ENCODE data around the gene IQCH.
"Not testable (repeated sequence)": the region's sequence is repeated elsewhere in the genome, so short reads cannot be mapped to it uniquely, and the experiment has no call there.

Gene IQCH

DNA sequence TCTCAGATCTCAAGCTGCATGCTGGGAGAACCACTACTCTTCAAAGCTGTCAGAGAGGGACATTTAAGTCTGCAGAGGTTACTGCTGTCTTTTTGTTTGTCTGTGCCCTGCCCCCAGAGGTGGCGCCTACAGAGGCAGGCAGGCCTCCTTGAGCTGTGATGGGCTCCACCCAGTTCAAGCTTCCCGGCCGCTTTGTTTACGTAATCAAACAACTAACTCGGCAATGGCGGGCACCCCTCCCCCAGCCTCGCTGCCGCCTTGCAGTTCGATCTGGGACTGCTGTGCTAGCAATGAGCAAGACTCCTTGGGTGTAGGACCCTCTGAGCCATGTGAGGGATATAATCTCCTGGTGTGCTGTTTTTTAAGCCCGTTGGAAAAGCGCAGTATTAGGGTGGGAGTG, 199.1 kb downstream of the IQCH start:
- DNase-seq (ENCODE audit: low read depth): not testable (repeated sequence)

DNA sequence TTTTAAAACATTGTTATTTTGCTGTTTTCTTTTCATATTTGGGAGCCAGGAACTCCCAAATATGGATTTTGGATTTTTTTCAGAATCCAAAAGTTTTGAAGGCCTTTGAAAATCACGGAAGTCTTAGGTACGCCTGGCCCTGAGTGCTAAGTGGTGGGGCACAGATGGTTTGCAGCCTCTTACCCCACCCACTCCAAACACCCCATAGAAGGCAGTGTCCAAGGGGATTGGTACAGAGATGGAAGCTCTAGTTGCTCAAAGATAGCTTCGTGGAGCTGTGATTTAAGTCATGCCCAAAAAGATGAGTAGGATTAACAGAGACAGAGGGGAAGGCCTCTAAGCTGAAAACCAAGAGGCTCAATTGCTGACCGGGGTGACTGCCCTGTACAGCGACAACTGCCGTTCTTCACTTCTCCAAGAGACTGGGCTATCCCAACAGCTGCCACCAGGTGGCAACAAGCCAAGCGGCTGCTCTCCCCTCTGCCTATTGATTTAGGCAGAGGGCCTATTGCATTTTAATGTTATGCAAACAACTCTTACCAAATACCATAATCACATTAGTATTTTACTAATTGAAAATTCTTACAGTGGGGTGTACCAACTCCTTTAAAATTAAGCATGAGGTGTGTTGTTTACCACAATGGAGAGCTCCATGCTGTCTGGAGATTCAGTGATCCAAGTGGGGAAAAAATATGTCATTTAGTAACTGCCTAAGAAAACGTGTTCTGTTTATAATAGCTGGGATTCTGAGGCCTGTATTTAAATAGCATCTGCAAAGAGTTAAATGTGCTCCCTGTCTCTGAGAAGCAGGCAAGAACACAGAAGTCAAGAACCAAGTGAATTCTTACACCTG, 202.3 kb downstream of the IQCH start:
- no peak for DNase-seq (ENCODE audit: low read depth)

- DNase-seq (ENCODE audit: low read depth): no peak
Measured at GRCh38 chr15:67458331-67459029, 203.9 kb downstream of the IQCH start.

DNA sequence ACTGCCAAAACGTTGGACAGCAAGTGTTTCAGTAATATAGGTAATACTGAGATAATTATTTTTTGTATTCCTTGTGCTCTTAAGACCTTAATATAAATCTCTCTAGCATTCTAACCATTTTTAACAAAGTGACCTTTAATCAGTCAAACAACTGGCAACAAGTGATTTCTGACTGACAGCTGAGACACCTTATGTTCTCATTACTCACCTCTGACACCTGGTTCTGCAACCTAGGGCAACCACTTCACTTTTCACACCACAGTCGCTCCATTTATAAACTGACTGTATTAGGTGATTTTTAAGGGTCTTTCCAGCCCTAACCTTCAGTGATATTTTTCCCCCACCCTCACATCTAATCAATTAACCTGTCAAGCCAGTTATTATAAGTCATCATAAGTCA, 205.9 kb downstream of the IQCH start:
- DNase-seq (ENCODE audit: low read depth): no peak

DNA sequence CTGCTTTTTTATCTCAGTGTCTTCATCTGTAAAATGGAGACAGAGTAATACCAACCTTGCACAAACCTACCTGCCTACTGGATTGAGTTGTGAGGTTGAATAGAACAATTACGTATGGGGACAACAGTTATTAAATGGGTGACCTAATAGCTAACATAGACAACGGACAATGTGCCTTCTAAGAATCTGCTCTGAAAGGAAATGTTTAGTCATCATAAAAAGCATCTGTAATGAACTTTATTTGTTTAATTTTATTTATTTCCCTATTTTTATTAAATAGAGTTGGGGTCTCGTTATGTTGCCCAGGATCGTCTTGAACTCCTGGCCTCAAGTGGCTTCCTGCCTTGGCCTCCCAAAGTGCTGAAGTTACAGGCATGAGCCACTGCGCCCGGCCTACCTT, 207.1 kb downstream of the IQCH start:
- no peak for DNase-seq (ENCODE audit: low read depth)

GRCh38 chr15:67462875-67463274, 208.3 kb downstream of the IQCH start:
- DNase-seq (ENCODE audit: low read depth): no peak

DNA sequence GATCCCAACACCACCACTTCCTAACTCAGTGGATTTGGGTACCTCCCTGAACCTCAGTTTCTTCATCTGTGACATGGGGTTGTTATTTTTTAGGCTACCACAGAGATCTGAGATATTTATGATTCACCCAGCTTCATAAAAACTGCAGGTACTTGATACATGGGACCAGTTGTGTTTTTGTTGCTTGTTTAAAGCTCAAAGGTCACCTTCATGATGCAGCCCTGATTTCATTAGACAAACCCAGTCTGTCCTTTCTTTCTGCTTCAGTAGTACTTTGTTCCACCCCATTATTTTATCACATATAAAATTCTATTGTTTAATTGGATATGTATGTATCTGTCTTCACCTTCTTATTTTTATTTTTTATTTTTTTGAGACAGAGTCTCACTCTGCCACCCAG, 208.9 kb downstream of the IQCH start:
- DNase-seq (ENCODE audit: low read depth): no peak

GRCh38 chr15:67465196-67465952, 210.8 kb downstream of the IQCH start:
- no peak for DNase-seq (ENCODE audit: low read depth)

DNA sequence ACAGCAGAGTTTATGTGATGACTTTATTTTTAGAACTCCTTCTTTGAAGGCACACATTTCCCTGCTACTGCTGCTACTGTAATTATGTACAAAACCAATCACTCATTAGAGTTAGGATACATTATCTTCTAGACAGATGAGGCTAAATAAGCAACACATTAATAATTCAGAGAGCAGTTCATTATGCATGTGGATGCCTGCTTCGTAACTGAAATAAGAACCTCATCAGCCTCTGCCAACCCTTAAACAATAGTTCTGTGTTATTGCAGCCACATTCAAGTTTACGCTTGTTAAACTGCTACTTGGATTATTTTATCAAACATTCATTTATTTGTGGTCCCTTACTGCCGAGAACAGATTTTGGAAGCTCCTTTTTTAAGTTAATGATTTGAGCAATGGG, 213.8 kb downstream of the IQCH start:
- no peak for DNase-seq (ENCODE audit: low read depth)

GRCh38 chr15:67469680-67470079, 215.1 kb downstream of the IQCH start:
- no peak for DNase-seq (ENCODE audit: low read depth)

DNA sequence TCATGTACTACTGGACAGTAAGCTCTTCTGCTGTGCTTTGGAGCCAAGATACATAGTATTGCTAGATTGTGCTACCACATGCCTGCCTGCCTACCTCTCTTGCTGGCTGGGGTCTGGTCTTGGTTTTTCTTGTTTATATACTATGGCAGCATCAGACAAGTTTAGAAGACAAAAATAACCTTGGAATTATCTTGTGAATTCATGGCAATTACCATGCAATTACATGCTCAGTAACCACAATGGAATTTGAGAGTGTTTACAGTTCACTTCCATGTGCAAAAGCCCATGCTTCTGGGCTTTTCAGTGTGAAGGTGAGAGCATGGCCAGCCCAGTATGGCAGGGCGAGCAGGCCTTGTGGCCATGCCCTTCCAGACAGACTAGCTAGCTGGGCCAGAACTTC, 218.4 kb downstream of the IQCH start:
- DNase-seq (ENCODE audit: low read depth): no peak

DNA sequence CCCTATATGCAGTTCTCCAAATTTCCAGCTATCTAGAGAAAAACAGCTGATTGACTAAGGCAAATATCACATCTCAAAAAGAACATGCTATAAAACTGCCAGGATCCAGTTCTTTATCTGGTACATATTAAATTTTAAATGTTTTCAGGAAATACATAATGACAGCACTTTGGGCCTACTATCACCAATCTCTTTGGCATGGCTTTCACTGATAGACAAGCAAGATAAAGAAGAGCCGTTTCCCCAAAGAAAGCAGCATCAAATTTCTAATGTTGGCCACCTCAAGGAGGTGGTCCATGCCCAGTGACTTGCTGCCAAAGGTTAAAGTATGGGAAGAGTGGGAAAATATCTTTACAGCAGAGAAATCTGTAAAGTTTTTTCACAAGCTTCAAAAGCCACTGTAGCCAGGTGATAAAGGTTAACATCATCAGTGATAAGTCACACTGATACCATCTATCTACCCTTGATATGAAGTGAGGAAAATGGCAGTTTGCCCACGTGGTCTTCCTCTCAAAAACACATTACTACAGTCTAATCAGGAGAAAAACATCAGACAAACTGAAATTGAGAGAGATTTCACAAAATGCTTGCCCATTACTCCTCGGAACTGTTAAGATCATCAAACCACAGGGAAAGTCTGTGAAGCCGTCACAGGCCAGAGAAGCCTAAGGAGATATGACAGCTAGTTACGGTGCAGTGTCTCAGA, 220.0 kb downstream of the IQCH start:
- DNase-seq (ENCODE audit: low read depth): no peak

- DNase-seq (ENCODE audit: low read depth): no peak
Measured at GRCh38 chr15:67479781-67480505, 225.4 kb downstream of the IQCH start.

DNA sequence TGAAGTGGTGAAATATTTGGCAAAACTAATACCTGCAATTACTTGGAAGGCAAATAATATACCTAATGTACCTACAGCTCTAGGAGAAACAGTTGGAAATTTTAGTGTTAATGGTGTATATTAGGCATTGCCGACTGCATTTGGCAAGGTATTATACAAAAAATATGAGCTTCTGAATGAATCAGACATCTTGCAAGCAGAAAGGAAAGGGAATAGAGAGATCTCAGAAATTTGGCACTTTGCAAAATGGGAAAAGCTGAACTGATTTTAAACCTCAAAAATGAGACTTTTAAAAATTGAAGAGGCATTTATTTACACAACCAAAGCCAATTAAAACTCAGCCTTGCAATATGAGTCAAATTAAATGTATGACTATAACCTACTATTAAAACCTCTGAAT, 226.2 kb downstream of the IQCH start:
- DNase-seq (ENCODE audit: low read depth): no peak

DNA sequence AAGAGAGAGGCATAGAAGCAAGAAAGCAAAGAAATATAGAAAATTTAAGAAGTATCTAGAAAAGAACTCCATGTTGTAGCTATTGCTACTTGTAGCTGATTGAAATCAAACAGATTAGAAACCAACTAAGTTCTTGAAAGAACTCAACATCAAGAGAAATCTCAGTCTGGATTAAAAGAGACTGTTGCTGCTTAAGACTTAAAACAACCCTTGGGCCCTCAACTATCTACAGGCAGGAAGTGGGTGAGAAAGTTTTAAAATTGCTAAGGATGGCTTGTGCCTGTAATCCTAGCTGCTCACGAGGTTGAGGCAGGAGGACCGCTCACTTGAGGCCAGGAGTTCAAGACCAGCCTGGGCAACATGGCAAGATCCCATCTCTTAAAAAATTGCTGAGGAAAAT, 227.1 kb downstream of the IQCH start:
- DNase-seq (ENCODE audit: low read depth): no peak

- DNase-seq (ENCODE audit: low read depth): no peak
Measured at GRCh38 chr15:67495585-67495984, 241.0 kb downstream of the IQCH start.

DNA sequence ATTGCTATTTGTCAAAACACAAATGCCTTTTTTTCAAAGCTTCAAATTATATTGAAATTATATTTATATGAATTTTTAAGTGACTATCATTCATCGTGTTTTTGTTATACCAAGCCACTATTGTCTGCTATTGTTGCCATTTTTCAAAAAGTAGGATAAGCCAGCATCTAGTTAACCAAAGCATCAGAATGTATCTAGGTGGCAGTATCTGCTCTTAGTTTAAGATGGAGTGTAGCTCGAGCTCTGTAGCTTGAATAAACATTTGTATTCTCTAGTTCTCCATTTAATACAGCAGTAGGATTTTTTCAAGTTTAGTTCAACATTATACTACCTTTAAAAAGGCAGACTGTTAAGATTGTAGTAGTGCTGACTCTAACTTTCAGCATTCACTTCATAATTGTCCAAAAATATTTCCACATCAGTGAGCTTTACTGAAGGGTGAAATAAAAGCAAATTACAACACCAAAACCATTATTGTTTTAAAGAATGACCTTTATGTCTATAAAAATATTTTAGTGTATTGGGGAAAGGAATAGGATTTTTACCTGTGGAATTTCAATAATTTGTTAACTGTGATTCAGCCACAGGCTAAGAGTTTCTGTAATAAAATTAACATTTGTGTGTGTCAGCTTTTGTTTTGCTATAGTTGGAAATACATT, 246.7 kb downstream of the IQCH start:
- no peak for DNase-seq (ENCODE audit: low read depth)

DNA sequence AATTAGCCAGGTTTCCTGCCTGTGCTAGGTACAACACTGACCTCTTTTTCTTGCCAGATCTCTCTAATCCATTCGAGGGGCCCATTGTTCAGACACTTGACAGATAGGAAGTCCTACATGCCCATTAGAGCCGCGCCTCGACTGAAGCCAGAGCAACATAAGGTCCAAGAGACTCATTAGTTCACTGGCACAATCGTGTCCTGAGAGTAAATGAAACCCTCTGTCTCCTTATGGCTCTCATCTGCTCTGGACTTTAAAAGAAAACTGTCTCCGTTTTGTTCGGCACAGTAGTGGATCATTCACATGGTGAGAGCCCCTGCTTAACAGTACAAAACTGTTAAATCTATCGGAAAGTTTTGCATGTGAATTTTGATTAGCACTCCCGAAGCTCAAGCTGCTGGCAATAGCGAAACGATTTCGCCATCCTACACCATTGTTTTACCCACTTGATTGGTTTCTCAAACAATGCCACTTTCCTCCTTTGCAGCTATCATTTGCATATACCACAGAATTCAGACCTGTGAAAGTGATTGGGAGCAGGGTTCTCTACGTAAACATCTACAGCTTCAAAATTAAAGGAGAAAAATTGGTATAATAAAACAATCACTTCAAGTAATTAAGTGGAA, 247.4 kb downstream of the IQCH start:
- no peak for DNase-seq (ENCODE audit: low read depth)

- no peak for DNase-seq (ENCODE audit: low read depth)
Measured at GRCh38 chr15:67504056-67504455, 249.5 kb downstream of the IQCH start.

DNA sequence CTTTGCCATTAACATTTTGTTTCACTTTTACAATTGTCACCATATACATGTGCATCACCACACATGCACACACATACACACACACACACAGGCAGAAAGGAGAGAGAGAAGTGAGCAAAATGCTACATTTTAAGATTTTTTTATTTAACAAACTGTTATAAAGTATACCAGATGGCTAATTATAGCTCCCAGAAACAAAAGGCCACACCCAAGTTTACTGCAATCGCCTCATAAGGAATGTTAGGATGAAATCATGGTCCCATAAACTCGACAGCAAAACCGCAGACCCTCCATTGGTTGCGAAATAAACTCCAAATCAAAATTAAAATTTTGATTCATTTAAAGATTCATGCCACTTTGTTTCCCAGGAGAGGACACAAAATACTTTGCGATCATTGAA, 250.2 kb downstream of the IQCH start:
- no peak for DNase-seq (ENCODE audit: low read depth)

Data from non-pigmented ciliary epithelial cell (primary cell).